ENCODE measurements around the gene HADHA.

- TF ChIP-seq CTCF (IDR thresholded peaks at IDR 0.05; ENCODE audit: low read length) (no peak), EZH2 (IDR thresholded peaks at IDR 0.05; ENCODE audit: borderline replicate concordance, low read length) (no peak)
Measured at GRCh38 chr2:26274058-26274613, 29.7 kb upstream of the HADHA start.
